Testis (tissue), 2 donors: ENCODE results near the gene DGCR8.

Experiments
- POLR2A ChIP-seq: fragments of 450-650 bp; IDR thresholded peaks from one replicate; pipeline ENCODE4 v1.6.1; 2017; ENCODE audit warnings: antibody characterized with exemption, mild to moderate bottlenecking, moderate library complexity
- TF ChIP-seq, protein P1 (sequence below), 3 experiments: fragments of 450-650 bp in 2 of 3; fragments of 200-600 bp in 1 of 3; sonication (generic) in 1 of 3; IDR thresholded peaks; one replicate each; pipeline ENCODE4 v1.5.1; 2016 to 2019; ENCODE audit warnings: antibody characterized with exemption in 3 of 3, mild to moderate bottlenecking in 2 of 3, moderate library complexity in 1 of 3

DNA sequence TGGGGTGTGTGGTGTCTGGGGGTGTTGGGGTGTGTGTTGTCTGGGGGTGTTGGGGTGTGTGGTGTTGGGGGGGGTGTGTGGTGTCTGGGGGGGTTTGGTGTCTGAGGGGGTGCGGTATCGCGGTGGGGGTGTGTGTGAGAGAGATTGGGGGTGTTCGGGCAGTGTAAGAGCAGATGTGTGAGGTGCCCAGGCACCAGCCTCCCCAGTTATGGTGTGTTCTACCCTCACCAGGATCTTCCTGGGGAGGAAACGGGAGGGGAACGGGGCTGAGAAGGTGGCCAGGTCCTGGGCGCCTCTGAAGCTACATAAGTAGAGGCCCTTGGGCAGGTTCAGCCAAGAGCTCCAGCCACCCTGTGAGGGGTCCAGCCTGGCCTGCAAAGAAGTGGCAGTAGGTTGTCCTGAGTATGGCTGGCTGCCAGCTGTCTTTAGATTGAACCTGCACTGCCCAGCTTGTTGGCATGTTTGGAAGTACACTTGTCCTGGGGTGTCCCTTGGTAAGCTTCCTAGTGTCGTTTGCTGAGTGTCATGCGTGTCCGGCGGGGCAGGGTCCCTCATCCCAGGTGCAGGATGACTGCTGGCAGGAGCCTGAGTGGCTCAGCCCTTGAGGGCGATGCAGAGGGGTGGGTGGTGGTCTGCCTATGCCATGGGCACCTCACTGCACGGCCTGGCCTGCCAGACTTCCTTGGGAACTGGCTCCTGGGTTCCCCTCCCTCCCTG lies 43.5 kb downstream of the DGCR8 start:
- TF ChIP-seq POLR2A: no peak
- TF ChIP-seq, protein P1, sequence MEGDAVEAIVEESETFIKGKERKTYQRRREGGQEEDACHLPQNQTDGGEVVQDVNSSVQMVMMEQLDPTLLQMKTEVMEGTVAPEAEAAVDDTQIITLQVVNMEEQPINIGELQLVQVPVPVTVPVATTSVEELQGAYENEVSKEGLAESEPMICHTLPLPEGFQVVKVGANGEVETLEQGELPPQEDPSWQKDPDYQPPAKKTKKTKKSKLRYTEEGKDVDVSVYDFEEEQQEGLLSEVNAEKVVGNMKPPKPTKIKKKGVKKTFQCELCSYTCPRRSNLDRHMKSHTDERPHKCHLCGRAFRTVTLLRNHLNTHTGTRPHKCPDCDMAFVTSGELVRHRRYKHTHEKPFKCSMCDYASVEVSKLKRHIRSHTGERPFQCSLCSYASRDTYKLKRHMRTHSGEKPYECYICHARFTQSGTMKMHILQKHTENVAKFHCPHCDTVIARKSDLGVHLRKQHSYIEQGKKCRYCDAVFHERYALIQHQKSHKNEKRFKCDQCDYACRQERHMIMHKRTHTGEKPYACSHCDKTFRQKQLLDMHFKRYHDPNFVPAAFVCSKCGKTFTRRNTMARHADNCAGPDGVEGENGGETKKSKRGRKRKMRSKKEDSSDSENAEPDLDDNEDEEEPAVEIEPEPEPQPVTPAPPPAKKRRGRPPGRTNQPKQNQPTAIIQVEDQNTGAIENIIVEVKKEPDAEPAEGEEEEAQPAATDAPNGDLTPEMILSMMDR (IDR thresholded peaks at IDR 0.05): no peak
